ENCODE measurements around the gene NMT2. TPM values are rescaled to one million over a fixed set of nuclear protein-coding genes. Genes with fewer than 3 reads are reported as not detected.

NMT2 gene
- total RNA-seq, 1 donor from 2014 or later = 25.4 TPM

DNA sequence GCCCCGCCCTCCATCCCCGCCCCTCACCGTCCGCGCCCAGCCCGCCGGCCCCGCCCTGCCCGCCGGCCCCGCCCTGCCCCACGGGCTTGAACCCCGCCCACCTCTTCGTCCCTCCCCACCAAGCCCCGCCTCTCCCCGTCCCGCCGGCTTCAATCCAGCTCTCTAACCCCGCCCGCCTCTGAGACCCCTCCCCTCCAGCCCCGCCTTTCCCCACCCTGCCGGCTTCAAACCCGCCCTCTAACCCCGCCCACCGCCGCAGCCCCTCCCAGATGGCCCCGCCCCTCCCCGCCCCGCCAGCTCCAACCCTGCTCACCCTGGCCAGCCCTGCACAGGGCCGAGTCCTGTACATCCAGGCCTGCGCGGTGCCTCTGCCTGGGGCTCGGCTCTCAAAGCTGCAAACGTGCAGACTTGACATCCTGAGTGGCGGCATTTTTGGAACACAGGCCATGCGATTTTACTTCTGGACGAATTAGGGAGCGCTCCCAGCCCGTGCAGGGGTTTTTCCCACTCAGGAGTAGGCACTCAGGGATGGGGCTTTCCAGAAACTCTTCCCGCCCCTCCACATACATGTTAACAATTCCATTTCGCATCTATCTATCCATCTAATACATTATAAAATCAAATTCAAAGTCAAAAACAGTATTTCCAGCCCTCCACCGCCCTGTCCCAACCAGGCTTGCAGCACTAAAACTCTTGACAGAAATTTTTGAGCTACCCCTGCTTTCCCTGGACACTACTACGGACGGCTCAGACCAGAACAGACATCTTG is 477 bp upstream of the NMT2 start:
- H3K27me3 ChIP-seq = peaks cover 14% of the 10 kb centered on the region
- H3K4me2 ChIP-seq = peak overlapping the region; percentile 36
- peaks cover 35% of the 10 kb centered on the region for H3K79me2 ChIP-seq (ENCODE audit: low read depth)
- peaks cover 18% of the 10 kb centered on the region for H3K4me1 ChIP-seq
- no peak overlapping the region for H3K9ac ChIP-seq
- peaks cover 24% of the 10 kb centered on the region for H3F3A ChIP-seq (ENCODE audit: low read depth)
- H3K4me3 ChIP-seq = no peak overlapping the region
- Mint-ChIP-seq H3K4me1 (peaks cover 27% of the 10 kb centered on the region), H3K27ac (no peak overlapping the region), H3K27me3 (ENCODE audit: insufficient read depth, low read depth) (peaks cover 4% of the 10 kb centered on the region), H3K4me3 (peak overlapping the region; percentile 78), H3K36me3 (peaks cover 5% of the 10 kb centered on the region), H3K9me3 (no peaks in the 10 kb centered on the region)
- DNase-seq (ENCODE audit: low spot score) = peak; percentile 97
- TF ChIP-seq EZH2 (IDR thresholded peaks at IDR 0.05) = no peak
- no peak for TF ChIP-seq EZH2phosphoT487 (IDR thresholded peaks at IDR 0.05)
- TF ChIP-seq, protein P1, sequence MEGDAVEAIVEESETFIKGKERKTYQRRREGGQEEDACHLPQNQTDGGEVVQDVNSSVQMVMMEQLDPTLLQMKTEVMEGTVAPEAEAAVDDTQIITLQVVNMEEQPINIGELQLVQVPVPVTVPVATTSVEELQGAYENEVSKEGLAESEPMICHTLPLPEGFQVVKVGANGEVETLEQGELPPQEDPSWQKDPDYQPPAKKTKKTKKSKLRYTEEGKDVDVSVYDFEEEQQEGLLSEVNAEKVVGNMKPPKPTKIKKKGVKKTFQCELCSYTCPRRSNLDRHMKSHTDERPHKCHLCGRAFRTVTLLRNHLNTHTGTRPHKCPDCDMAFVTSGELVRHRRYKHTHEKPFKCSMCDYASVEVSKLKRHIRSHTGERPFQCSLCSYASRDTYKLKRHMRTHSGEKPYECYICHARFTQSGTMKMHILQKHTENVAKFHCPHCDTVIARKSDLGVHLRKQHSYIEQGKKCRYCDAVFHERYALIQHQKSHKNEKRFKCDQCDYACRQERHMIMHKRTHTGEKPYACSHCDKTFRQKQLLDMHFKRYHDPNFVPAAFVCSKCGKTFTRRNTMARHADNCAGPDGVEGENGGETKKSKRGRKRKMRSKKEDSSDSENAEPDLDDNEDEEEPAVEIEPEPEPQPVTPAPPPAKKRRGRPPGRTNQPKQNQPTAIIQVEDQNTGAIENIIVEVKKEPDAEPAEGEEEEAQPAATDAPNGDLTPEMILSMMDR (IDR thresholded peaks at IDR 0.05) = no peak
- no peak overlapping the region for H3K27ac ChIP-seq
- no peaks in the 10 kb centered on the region for H3K36me3 ChIP-seq
- peaks cover 30% of the 10 kb centered on the region for H4K20me1 ChIP-seq (ENCODE audit: low read depth)
- H3K9me3 ChIP-seq (ENCODE audit: low read depth) = no peaks in the 10 kb centered on the region
- no peak overlapping the region for H2AFZ ChIP-seq (replicated peaks)

DNA sequence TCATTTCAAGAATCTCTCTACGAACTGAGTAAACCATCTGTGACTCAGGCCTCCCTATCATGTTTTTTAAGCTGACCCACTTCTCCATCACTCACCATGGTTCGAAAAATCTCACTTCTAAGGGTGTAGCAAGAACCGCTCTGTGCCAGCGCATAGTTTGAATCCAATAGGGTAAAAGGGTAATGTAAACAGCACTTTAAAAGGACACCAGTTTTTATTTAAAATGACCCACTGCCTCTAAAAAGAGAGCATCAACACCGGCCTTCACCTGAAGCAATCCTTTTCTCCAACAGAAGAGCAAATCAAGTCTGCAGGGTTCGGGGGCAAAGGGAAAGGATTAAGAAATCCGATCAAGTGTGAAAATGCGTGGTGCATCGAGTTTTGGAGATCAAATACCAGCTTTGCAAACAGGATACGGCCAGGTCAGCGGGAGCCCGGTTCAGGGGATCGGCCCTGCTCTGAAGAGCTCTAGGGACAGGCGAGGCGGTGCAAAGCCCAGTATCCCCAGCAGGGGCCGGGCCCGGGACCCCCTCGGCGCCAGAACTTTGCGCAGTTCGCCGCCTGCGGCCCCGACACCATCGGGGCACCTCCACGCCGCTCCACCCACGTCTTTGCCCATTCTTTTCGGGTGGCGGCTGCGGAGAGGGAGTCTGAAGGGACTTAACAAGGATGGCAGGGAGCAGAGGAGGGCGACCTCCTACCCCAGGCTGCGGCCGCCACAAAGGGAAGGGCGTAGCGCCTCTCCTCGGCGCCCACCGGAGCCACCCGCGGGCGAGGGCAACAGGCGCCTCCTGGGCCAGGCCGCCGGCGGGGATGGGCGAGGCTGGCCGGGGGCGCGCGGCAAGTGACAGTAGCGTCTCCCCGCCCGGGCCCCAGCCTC is 842 bp downstream of the NMT2 start:
- peak overlapping the region; percentile 95 for H3K4me3 Mint-ChIP-seq
- peak overlapping the region; percentile 74 for H3K4me3 ChIP-seq
- peaks cover 24% of the 10 kb centered on the region for H3F3A ChIP-seq (ENCODE audit: low read depth)
- H3K27me3 ChIP-seq = peaks cover 14% of the 10 kb centered on the region
- H3K36me3 Mint-ChIP-seq = peaks cover 5% of the 10 kb centered on the region
- H3K9me3 Mint-ChIP-seq = no peaks in the 10 kb centered on the region
- peak overlapping the region; percentile 91 for H3K4me2 ChIP-seq
- peak overlapping the region; percentile 94 for H3K27ac Mint-ChIP-seq
- H3K4me1 Mint-ChIP-seq = peaks cover 27% of the 10 kb centered on the region
- peaks cover 18% of the 10 kb centered on the region for H3K4me1 ChIP-seq
- H3K27ac ChIP-seq = peak overlapping the region; percentile 77
- H3K79me2 ChIP-seq (ENCODE audit: low read depth) = peaks cover 45% of the 10 kb centered on the region
- peak; percentile 89 for DNase-seq (ENCODE audit: low spot score)
- H3K27me3 Mint-ChIP-seq (ENCODE audit: insufficient read depth, low read depth) = peaks cover 4% of the 10 kb centered on the region
- H2AFZ ChIP-seq (replicated peaks) = peak overlapping the region; percentile 95
- TF ChIP-seq, protein P1 (IDR thresholded peaks at IDR 0.05) = peak; percentile 53
- TF ChIP-seq EZH2phosphoT487 (IDR thresholded peaks at IDR 0.05) = no peak
- H3K9me3 ChIP-seq (ENCODE audit: low read depth) = no peaks in the 10 kb centered on the region
- H4K20me1 ChIP-seq (ENCODE audit: low read depth) = peaks cover 30% of the 10 kb centered on the region
- H3K36me3 ChIP-seq = no peaks in the 10 kb centered on the region
- H3K9ac ChIP-seq = peak overlapping the region; percentile 68

DNA sequence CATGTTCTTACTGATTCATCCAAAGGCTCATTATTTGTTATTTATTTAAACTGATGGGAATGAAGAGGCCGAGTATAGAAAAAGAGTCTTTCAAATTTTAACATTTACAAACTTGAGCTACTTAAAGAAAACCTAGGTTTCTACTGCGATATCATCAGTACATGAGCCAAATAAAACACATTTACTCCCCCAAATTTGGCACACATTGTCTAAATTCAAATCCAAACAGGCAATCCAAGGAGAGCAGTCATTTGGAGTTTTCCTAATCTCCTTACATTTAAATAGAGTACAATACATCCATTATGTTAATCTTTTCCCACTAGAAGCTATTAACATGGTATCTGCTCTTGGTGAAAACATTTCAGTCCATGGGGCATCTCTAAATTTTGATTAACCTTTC is 2.2 kb downstream of the NMT2 start:
- Histone ChIP-seq H3K27ac (no peak overlapping the region), H3K9me3 (ENCODE audit: low read depth) (no peaks in the 10 kb centered on the region), H4K20me1 (ENCODE audit: low read depth) (peaks cover 30% of the 10 kb centered on the region), H2AFZ (replicated peaks) (no peak overlapping the region), H3K27me3 (peaks cover 14% of the 10 kb centered on the region), H3K79me2 (ENCODE audit: low read depth) (peaks cover 57% of the 10 kb centered on the region), H3K9ac (no peak overlapping the region), H3F3A (ENCODE audit: low read depth) (peaks cover 24% of the 10 kb centered on the region), H3K36me3 (no peaks in the 10 kb centered on the region), H3K4me2 (peak overlapping the region; percentile 91), H3K4me1 (peaks cover 18% of the 10 kb centered on the region), H3K4me3 (peak overlapping the region; percentile 74)
- no peak for TF ChIP-seq EZH2phosphoT487 (IDR thresholded peaks at IDR 0.05)
- TF ChIP-seq EZH2 (IDR thresholded peaks at IDR 0.05) = no peak
- TF ChIP-seq, protein P1 (IDR thresholded peaks at IDR 0.05) = no peak
- Mint-ChIP-seq H3K4me3 (peak overlapping the region; percentile 95), H3K27ac (no peak overlapping the region), H3K9me3 (no peaks in the 10 kb centered on the region), H3K36me3 (peaks cover 5% of the 10 kb centered on the region), H3K27me3 (ENCODE audit: insufficient read depth, low read depth) (peaks cover 4% of the 10 kb centered on the region), H3K4me1 (peaks cover 27% of the 10 kb centered on the region)
- peak; percentile 5 for DNase-seq (ENCODE audit: low spot score)
